Calu3 (cell line): ENCODE results near the gene DLG2. TPM values are rescaled to one million over a fixed set of nuclear protein-coding genes. Genes with fewer than 3 reads are reported as not detected.

ENCODE experiments used
- BruUV-seq: library from RNA; stranded (reverse); fragments of 400-500 nt; replicated peaks from 2 replicates; lab custom pipeline; 2021; lab: Mats Ljungman, UMichigan
- CTCF ChIA-PET: fragments of 300-600 bp; sonication (Branson Sonifier 250); formaldehyde crosslinking; loops from one replicate; lab custom pipeline; 2022; ENCODE audit warnings: antibody characterized with exemption; lab: Charles Lee
- DNase-seq: peaks from one replicate; pipeline ENCODE4 v3.0.0; 2022
- H3K27ac Mint-ChIP-seq: one replicate; pipeline ENCODE4 v1.8.0; 2022; ENCODE audit warnings: mixed read lengths; ENCODE audit not compliant: unreplicated experiment
- H3K27me3 Mint-ChIP-seq: one replicate; pipeline ENCODE4 v1.8.0; 2022; ENCODE audit warnings: mixed read lengths; ENCODE audit not compliant: unreplicated experiment
- H3K36me3 Mint-ChIP-seq: one replicate; pipeline ENCODE4 v1.8.0; 2022; ENCODE audit warnings: mild to moderate bottlenecking, moderate library complexity, mixed read lengths; ENCODE audit not compliant: insufficient read depth, unreplicated experiment
- H3K4me1 Mint-ChIP-seq: one replicate; pipeline ENCODE4 v1.8.0; 2022; ENCODE audit warnings: mild to moderate bottlenecking, low read depth, mixed read lengths; ENCODE audit not compliant: unreplicated experiment
- H3K4me3 Mint-ChIP-seq: one replicate; pipeline ENCODE4 v1.8.0; 2022; ENCODE audit warnings: mild to moderate bottlenecking, low read depth, moderate library complexity, mixed read lengths; ENCODE audit not compliant: unreplicated experiment
- H3K9me3 Mint-ChIP-seq: one replicate; pipeline ENCODE4 v1.8.0; 2022; ENCODE audit warnings: low read depth, mixed read lengths; ENCODE audit not compliant: unreplicated experiment
- CTCF ChIP-seq: fragments of 200-600 bp; IDR thresholded peaks from one replicate; pipeline ENCODE4 v1.8.0; 2022; ENCODE audit warnings: antibody characterized with exemption; ENCODE audit not compliant: unreplicated experiment
- intact Hi-C: fragments of 100-400 bp; cut with micrococcal nuclease; formaldehyde crosslinking; loops from one replicate; pipeline ENCODE4 v1.10.0; 2022; ENCODE audit not compliant: unreplicated experiment
- total RNA-seq: library from RNA; stranded (reverse); gene quantifications from 2 replicates; pipeline ENCODE4 v1.2.3, GENCODE V29; 2022

Gene DLG2
- total RNA-seq, 1 experiment from 2014 or later, result 0.71 TPM

DNA sequence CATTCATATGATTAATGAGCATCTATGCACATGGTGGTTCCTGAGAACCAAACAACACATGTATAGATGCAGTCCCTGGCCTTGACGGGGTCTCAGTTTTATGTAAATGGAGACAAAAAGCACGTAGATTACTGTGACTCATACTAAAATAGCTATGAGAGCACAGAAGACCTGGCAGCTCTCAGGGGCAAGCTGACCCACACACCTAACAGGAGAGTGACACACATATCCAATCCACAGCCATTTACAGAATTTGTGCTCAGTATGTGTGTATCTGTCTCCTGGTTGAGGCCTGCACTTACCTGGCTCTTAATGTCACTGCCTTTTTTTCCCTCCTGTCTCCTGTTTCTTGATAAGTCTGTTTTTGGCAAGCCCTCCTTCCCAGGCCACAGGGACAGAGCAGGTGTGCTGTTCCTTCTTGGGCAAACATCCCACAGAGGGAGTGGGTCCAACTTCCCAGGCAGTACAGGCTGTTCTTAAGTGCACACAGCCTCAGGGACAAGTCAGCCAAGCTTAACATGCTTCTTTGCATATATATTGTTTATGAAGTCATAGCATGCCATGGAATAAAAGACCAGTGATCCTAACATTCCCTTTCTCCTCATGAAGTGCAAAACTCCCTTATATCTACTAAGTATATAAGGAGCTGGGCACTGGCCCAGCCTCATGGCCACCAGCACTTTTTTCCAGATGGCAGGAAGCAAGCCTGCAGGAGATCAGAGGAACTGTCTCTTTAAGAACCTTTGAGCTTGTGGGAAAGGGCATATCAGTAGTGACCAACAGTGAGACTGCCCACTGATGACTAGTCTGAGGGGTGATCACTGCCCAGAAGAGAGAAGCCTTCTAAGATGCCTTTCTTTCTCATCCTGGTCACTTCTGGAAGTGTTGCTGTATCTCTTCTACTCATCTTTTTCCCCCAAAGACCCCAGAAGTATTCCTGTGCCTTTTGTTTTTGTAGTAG is 2216.3 kb downstream of the DLG2 start:
- Mint-ChIP-seq H3K36me3 (no peaks in the 10 kb centered on the region), H3K4me3 (no peak overlapping the region), H3K27me3 (no peaks in the 10 kb centered on the region), H3K27ac (no peak overlapping the region), H3K9me3 (no peaks in the 10 kb centered on the region), H3K4me1 (no peaks in the 10 kb centered on the region)
- BruUV-seq, result no TSS peak
- no peak for TF ChIP-seq CTCF
- no peak for DNase-seq
- CTCF ChIA-PET, result no interaction called here
- intact Hi-C loops, result no loop called here

- no peaks in the 10 kb centered on the region for H3K36me3 Mint-ChIP-seq
- CTCF ChIA-PET, result no interaction called here
- H3K27ac Mint-ChIP-seq, result no peak overlapping the region
- intact Hi-C loops, result no loop called here
- no peaks in the 10 kb centered on the region for H3K27me3 Mint-ChIP-seq
- DNase-seq, result no peak
- H3K9me3 Mint-ChIP-seq, result no peaks in the 10 kb centered on the region
- no peak overlapping the region for H3K4me3 Mint-ChIP-seq
- H3K4me1 Mint-ChIP-seq, result no peaks in the 10 kb centered on the region
- BruUV-seq, result no TSS peak
- no peak for TF ChIP-seq CTCF
Measured at GRCh38 chr11:83409891-83410290, 2217.3 kb downstream of the DLG2 start.

- no TSS peak for BruUV-seq
- Mint-ChIP-seq H3K27ac (no peak overlapping the region), H3K36me3 (no peaks in the 10 kb centered on the region), H3K4me3 (no peak overlapping the region), H3K4me1 (no peaks in the 10 kb centered on the region), H3K27me3 (no peaks in the 10 kb centered on the region), H3K9me3 (no peaks in the 10 kb centered on the region)
- no peak for DNase-seq
- intact Hi-C loops, result no loop called here
- CTCF ChIA-PET, result interaction anchor here (0.6 kb wide), 1 partner anchor 316 kb away, joined by 3 read pairs; no protein-coding TSS in a partner anchor
- no peak for TF ChIP-seq CTCF
Measured at GRCh38 chr11:83409476-83409875, 2217.7 kb downstream of the DLG2 start.

- no peaks in the 10 kb centered on the region for H3K4me1 Mint-ChIP-seq
- no peaks in the 10 kb centered on the region for H3K27me3 Mint-ChIP-seq
- no peak for TF ChIP-seq CTCF
- no TSS peak for BruUV-seq
- intact Hi-C loops, result no loop called here
- H3K4me3 Mint-ChIP-seq, result no peak overlapping the region
- H3K27ac Mint-ChIP-seq, result no peak overlapping the region
- CTCF ChIA-PET, result interaction anchor here (0.6 kb wide), 1 partner anchor 317 kb away, joined by 3 read pairs; no protein-coding TSS in a partner anchor
- no peak for DNase-seq
- no peaks in the 10 kb centered on the region for H3K36me3 Mint-ChIP-seq
- H3K9me3 Mint-ChIP-seq, result no peaks in the 10 kb centered on the region
Measured at GRCh38 chr11:83408946-83409345, 2218.2 kb downstream of the DLG2 start.

Other genes with a start within 250 kb of the DLG2 start
- gene TMEM126B, start 1.2 kb upstream of the DLG2 start, total RNA-seq, result 30.5 and 31.8 TPM in 2 replicates
- gene TMEM126A, start 20.6 kb upstream of the DLG2 start, total RNA-seq, result 20.9 and 22.9 TPM in 2 replicates
- gene CREBZF, start 37.8 kb upstream of the DLG2 start, total RNA-seq, result 31.0 and 31.2 TPM in 2 replicates
- gene CCDC89, start 58.9 kb upstream of the DLG2 start, total RNA-seq, result 0.26 and 0.44 TPM in 2 replicates
- 10.6 and 19.1 TPM in 2 replicates for gene SYTL2, start 183.8 kb upstream of the DLG2 start, total RNA-seq
- not detected in 2 replicates for gene CCDC83, start 228.0 kb upstream of the DLG2 start, total RNA-seq